Subcutaneous adipose tissue (tissue), 4 donors: ENCODE results near the gene CA12. TPM values are rescaled to one million over a fixed set of nuclear protein-coding genes. Genes with fewer than 3 reads are reported as not detected.

Source experiments
- CTCF ChIP-seq: fragments of 450-650 bp; IDR thresholded peaks from one replicate; pipeline ENCODE4 v1.5.1; 2016; ENCODE audit warnings: low read depth, mild to moderate bottlenecking, control low read depth, antibody characterized with exemption, moderate library complexity
- total RNA-seq, 4 donors: library from RNA; depleted of rRNA; stranded (reverse); fragments of >200 nt; gene quantifications; one replicate each; pipeline ENCODE4 v1.1.0, GENCODE V29; 2016

Gene CA12
- total RNA-seq, 4 donors from 2014 or later = 1.5 to 16.3 (median 3.7) TPM

- TF ChIP-seq CTCF = no peak
Measured at GRCh38 chr15:63370764-63371163, 10.9 kb downstream of the CA12 start.

- no peak for TF ChIP-seq CTCF
Measured at GRCh38 chr15:63369781-63370180, 11.9 kb downstream of the CA12 start.

GRCh38 chr15:63369296-63369695 is 12.3 kb downstream of the CA12 start:
- no peak for TF ChIP-seq CTCF

- no peak for TF ChIP-seq CTCF
Measured at GRCh38 chr15:63368503-63368902, 13.1 kb downstream of the CA12 start.

GRCh38 chr15:63367900-63368299 is 13.7 kb downstream of the CA12 start:
- no peak for TF ChIP-seq CTCF

GRCh38 chr15:63367390-63367789 is 14.3 kb downstream of the CA12 start:
- TF ChIP-seq CTCF = no peak

- no peak for TF ChIP-seq CTCF
Measured at GRCh38 chr15:63366451-63366850, 15.2 kb downstream of the CA12 start.
